RPMI8226 (cell line): Measurements from ENCODE around the gene ZNF813.
A peak's percentile ranks its signal among the peaks of the same experiment; 100 is the strongest.

Experiments used
- DNase-seq: peaks from one replicate; pipeline ENCODE4 v3.0.0-alpha.2; 2015

The ZNF813 gene

DNA sequence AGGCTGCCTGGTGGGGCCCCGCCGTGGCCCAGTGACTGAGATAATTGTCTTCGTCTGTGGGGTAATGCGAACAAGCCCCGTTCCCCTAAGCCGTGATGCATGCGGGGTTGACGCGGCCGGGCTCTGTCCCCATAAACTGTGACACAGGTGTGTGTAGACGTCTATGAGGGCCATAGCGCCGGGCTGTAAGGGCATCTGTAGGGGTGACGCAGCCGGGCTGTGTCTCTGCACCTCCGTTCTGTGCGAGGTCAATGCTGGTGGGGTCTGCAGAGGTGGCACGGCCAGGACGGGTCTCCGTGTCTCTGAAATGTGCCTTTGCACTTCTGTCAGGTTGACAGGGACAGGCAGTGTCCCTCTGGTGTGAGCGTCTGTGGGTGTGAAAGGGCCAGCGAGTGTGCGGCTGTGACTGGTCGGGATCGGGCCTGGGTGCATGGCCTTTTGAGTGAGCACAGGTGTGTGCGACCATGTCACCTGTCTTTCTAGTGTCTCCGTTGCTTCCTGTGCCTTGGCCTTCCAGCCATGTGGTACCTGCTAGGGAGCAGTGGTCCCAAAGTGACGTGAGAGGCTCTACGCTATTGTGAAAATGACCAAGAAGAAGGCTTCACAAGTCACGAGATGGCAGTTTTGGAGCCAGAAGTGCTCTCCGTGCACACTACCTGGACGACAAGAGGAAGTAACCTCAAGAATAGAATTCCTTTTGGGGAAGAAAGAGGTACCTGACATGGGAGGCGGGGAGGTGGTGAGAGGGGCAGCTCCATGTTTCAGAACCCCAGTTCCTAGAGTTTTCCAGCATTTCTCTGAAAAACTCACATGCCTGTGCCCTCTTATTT is 54.1 kb downstream of the ZNF813 start:
- DNase-seq = no peak

DNA sequence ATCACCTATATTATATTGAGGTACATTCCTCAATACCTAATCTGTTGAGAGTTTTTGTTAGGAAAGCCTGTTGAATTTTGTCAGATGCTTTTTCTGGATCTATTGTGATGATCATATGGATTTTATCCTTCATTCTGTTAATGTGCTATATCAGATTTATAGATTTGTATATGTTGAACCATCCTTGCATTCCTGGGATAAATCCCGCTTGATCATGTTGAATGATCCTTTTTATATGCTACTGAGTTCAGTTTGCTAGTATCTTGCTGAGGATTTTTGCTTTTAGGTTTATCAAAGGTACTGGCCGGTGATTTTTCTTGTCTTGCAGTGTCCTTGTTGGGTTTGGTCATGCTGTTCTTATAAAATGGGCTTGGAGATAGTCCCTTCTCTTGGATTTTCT is 58.4 kb downstream of the ZNF813 start:
- DNase-seq = no peak

DNA sequence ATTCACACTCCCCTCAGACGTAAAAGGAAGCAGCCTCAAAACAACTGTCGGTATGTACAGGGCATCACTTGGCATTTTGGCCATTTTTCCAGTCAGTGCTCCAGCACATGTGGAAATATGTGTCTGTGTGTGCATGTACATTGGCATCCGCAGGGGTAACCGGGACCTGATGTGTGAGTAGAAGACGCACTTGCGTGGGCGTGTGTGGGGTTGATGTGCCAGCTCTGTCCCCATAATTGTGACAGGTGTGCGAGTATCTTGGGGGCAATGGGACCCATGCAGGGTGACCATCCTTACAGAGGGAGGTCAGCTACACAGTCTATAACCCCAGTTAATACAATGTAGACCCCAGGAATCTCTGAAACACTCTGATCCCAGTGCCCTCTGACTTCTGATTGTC is 63.1 kb downstream of the ZNF813 start:
- DNase-seq = no peak

DNA sequence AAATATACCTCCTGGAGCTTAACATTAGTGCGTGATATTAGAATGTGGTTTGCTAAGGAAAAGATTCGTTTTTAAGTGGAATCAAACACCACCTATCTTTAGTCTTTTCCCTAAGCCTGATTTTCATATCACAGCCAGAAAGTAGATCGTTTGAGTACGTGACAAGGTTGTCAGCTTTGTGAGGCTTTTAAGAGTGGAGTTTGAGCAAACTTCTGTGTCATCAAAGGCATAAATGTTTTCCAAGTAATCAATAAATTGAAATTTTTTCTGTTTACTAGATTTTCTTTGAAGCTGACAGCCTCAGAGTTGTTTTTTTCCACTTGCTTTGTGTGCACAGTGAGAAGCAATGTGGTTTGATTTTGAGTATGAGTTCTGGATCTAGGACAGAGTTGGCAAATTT is 63.9 kb downstream of the ZNF813 start:
- DNase-seq = no peak

DNA sequence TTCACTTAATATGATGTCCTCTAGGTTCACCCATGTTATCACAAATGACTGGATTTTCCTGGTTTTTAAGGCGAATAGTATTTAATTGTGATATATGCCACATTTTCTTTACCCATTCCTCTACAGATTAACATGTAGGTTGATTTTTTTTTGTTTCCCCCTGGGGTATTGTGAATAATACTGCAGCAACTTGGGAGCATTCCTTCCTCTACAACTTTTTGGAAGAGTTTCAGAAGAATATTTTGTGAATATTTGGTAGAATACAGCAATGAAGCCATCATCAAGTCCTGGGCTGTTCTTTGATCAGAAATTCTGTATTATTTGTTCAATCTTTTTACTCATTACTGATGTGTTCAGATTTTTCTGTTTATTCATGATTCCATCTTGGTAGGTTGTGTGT is 64.8 kb downstream of the ZNF813 start:
- no peak for DNase-seq

DNA sequence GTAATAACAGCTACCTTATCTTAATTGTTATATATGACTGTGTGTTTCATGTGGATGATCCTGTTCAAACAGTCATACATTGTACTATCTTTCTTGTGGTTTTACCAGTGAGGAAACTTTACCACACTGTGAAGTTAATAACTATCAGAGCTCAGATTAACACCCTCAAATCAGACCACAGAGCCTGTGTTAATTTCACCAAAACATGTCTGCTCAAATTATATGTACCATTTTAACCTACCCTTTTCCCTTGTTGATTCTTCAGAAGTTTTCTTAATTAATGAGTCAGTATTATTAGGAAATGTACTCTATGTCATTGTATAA is 68.7 kb downstream of the ZNF813 start:
- no peak for DNase-seq

DNA sequence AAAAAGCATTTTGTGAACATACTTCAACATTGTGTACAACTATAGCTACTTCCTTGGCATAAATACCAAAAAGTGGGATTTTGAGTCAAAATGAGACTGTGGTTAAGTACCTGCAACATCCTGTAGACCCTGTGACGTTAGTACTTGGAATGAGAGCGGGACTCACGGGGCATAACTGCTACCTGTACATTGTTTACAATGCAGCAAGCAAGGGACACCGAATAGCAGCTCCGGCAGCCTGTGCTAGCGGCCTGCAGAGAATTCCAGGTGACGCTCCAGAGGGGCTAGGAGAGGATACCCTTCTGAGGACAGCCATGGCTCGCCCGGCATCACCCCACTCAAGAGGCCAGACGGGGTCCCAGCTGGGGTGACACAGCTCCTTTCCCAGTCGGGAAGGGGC is 69.6 kb downstream of the ZNF813 start:
- DNase-seq = no peak

DNA sequence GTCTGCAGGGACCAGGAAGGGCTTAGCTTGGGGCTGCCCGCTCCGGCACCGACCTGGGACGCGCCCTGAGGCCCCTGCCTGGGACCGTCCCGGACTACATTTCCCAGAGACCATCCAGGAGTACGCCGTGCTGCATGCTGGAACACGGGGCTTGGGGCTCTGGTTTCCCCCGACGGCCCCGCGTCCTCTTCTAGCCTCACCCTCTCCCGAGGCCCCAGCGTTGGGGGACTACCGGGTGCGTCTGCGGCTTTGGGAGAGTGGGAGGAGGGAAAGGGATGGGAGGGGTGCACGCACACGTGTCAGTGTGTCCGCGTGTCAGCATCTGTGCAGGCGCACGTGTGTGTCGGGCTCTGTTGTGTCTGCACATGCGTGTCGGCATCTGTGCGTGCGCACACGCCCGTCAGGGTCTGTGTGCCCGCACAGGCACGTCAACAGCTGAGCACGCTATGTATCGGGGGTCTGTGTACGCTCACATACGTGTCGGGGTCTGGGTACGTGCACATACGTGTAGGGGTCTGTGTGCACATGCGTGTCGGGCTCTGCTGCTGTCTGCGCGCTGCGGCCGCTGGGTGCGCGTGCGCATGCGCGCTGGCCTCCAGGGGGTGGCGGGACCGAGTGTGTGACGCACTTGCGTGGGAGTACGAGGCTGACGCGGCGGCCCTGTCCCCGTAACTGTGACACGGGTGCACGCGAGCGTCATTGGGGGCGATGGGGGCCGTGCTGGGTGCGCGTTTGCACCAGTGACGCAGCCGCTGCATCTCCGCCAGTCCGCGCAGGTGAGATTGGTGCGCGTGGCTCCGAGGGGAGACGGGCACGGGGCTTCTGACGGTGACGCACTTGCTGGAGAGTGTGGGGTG is 70.2 kb downstream of the ZNF813 start, which contains the start of gene ZNF331:
Gene ZNF331 (plus strand): TSS at position 625 of the 857 bp plus-strand sequence. CDS start 31,232 bp downstream, outside the sequence.
- DNase-seq = peak; percentile 83

DNA sequence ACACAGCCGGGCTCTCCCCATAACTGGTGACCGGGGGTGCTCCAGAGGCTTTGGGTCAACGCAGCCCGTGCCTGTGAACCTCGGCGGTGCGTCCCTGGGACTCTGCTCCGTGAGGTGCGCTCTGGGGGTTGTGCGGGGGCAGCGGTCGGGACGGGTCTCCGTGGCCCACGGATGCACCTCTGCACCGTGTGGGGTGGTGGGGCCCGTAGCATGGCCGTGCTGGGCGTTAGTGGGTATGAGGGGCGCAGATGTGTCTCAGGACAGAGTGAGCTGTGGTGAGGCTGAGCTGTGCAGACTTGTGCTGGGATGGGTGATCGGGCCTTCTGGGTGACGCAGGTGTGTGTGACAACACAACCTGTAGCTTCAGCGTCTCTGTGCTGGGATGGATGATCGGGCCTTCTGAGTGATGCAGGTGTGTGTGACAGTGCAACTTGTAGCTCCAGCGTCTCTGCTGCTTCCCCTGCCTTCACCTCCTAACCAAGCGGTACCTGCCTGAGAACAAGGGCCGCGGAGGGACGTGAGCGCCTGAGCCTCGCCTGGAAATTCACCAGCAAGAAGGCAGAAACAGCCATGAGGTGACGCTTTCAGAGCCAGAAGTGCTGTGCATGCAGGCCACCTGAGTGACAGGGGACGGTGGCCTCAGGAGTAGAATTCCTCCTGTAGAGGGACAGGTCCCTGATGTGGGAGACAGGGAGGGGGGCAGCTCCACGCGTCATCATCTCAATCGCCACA is 71.0 kb downstream of the ZNF813 start:
- peak; percentile 26 for DNase-seq

DNA sequence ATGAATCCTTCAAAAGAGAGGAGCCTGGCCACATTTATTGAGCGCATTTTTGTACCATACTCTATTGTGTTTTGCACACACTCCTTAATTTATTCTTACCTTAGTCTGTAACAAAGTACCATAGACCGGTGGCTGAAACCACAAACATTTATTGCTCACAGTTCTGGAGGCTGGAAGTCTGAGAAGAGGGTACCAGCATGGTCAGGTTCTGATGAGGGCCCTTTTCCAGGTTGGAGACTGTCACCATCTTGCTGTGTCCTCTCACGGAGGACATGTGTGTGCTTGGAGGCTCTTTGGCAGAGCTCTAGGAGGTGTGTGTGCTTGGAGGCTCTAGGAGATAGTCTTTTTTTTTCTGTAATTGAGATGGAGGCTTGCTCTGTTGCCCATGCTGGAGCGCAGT is 72.6 kb downstream of the ZNF813 start:
- no peak for DNase-seq

DNA sequence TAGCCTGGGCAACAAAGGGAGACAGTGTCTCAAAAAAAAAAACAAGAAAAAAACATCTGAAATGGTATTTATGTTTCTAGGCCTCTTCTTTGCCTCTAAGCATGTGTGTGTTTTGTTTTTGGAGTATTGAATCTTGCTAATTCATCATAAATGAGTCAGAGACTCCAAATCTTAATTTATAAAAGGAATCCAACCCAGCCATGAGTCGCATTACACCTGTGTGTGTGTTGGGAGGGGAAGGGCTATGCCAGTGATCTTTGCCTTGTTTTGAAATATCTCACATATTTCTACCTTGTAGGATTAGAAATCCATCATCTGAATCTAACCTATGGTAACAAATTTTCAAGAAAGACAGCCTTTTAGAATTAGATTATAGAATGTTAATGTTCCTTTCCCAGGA is 74.4 kb downstream of the ZNF813 start:
- no peak for DNase-seq

DNA sequence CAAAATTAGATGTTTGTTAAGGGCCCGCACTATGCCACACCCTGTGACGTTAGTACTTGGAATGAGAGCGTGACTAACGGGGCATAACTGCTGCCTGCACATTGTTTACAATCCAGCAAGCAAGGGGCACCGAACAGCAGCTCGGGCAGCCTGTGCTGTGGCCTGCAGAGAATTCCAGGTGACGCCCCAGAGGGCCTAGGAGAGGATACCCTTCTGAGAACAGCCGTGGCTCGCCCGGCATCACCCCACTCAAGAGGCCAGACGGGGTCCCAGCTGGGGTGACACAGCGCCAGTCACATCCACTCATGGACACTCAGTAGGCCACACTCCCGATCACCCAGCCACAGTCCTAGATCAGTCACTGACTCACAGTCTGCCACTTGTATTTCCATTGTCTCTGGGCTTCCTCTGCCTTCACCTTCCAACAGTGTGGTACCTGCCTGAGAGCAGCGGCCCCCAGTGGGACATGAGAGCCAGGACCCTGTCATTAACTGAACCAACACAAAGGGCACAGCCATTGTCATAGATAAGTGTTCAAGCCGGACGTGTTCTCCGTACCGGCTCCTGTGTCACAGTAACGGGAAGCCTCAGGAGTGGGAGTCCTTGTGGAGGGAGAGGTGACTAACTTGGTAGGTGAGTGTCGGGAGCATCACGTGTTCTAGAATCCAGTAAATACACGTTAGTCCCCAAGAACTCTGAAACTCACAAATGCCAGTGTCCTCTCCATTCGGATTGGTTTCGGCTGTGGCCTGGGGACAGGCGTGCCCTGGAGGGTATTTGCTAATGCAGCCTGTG is 77.9 kb downstream of the ZNF813 start:
- no peak for DNase-seq
